ENCODE measurements around the gene MRPL28.
"Not testable (repeated sequence)": the region's sequence is repeated elsewhere in the genome, so short reads cannot be mapped to it uniquely, and the experiment has no call there.

GRCh38 chr16:334164-334832 lies 36.0 kb downstream of the MRPL28 start:
- not testable (repeated sequence) for TF ChIP-seq EZH2 (IDR thresholded peaks at IDR 0.05); POLR2AphosphoS5 (IDR thresholded peaks at IDR 0.05; ENCODE audit: borderline replicate concordance, low read depth, low read length); FOXP2 (optimal IDR thresholded peaks at IDR 0.05; ENCODE audit: control extremely low read depth, extremely low read length, insufficient read depth)
